A549 (cell line): ENCODE results near the gene INTS6L. TPM values are rescaled to one million over a fixed set of nuclear protein-coding genes. Genes with fewer than 3 reads are reported as not detected.

Experiments
- ATAC-seq, 2 experiments: fragments of 200-7000 bp in 1 of 2; fragments of >200 bp in 1 of 2; cut with Nextera tagmentation in 1 of 2; cut with Tn5 transposase in 1 of 2; 3 replicates each; pipeline versions ENCODE4 v1.8.0 to v1.9.1; 2018 to 2020; ENCODE audit warnings: mild to moderate bottlenecking in 1 of 2, moderate library complexity in 1 of 2
- CTCF ChIA-PET: fragments of 300-600 bp; sonication (Branson Sonifier 250); formaldehyde crosslinking; extraction: SDS; loops from one replicate; lab custom pipeline; 2021; ENCODE audit warnings: antibody characterized with exemption, inconsistent platforms; lab: Yijun Ruan, JAX
- POLR2A ChIA-PET: fragments of 350-600 bp; formaldehyde crosslinking; extraction: SDS; loops from one replicate; lab custom pipeline; 2021; ENCODE audit warnings: antibody characterized with exemption, inconsistent platforms; lab: Yijun Ruan, JAX
- DNase-seq, 2 experiments: peaks; one replicate each; pipeline versions ENCODE4 v3.0.0 to v3.0.0-alpha.2; 2011 to 2016; ENCODE audit warnings: low read depth in 1 of 2, low spot score in 1 of 2
- FAIRE-seq: peaks from 2 replicates; lab custom pipeline; 2011; peaks lifted over from hg19 to GRCh38; lab: Jason Lieb, UNC
- H3K27ac ChIP-seq, 2 experiments: fragments of >200 bp; sonication (Bioruptor Twin); formaldehyde crosslinking; 3 replicates each; pipeline ENCODE4 v1.5.1; 2016 to 2017
- H3K4me1 ChIP-seq: fragments of >200 bp; sonication (Bioruptor Twin); formaldehyde crosslinking; 3 replicates; pipeline ENCODE4 v1.6.1; 2016
- H3K4me2 ChIP-seq: fragments of >200 bp; sonication (Bioruptor Twin); formaldehyde crosslinking; 3 replicates; pipeline ENCODE4 v1.6.1; 2016
- H3K4me3 ChIP-seq: fragments of >200 bp; sonication (Bioruptor Twin); formaldehyde crosslinking; 3 replicates; pipeline ENCODE4 v1.5.1; 2016
- H3K9me3 ChIP-seq: fragments of >200 bp; sonication (Bioruptor Twin); formaldehyde crosslinking; 3 replicates; pipeline ENCODE4 v1.6.1; 2016
- BHLHE40 ChIP-seq: IDR thresholded peaks from 2 replicates; pipeline ENCODE4 v1.6.1; 2012; ENCODE audit warnings: low read depth, low read length, inconsistent platforms
- CBX8 ChIP-seq: fragments of 200-600 bp; sonication (generic); IDR thresholded peaks from 2 replicates; pipeline ENCODE4 v1.6.1; 2016
- CHD4 ChIP-seq: fragments of 200-600 bp; sonication (generic); IDR thresholded peaks from 2 replicates; pipeline ENCODE4 v1.6.1; 2016; ENCODE audit warnings: antibody characterized with exemption, mild to moderate bottlenecking, borderline replicate concordance
- EHMT2 ChIP-seq: fragments of 200-600 bp; sonication (generic); IDR thresholded peaks from 2 replicates; pipeline ENCODE4 v1.6.1; 2016; ENCODE audit warnings: antibody characterized with exemption, low read depth, mild to moderate bottlenecking, moderate library complexity
- FOSL2 ChIP-seq, 2 experiments: fragments of 450-650 bp in 1 of 2; fragments of >200 bp in 1 of 2; sonication (Bioruptor Twin) in 1 of 2; formaldehyde crosslinking; IDR thresholded peaks; 2 replicates each; pipeline versions ENCODE4 v1.5.0 to v1.6.1; 2016 to 2020; ENCODE audit warnings: mild to moderate bottlenecking in 1 of 2, moderate library complexity in 1 of 2
- GATA3 ChIP-seq: IDR thresholded peaks from 2 replicates; pipeline ENCODE4 v1.6.1; 2012; ENCODE audit warnings: borderline replicate concordance
- HEYL ChIP-seq: fragments of 250-450 bp; sonication (Bioruptor Pico); IDR thresholded peaks from 2 replicates; pipeline ENCODE4 v1.8.0; 2021; ENCODE audit warnings: mild to moderate bottlenecking, moderate library complexity
- HOXA7 ChIP-seq: fragments of 250-450 bp; sonication (Bioruptor Pico); IDR thresholded peaks from 2 replicates; pipeline ENCODE4 v1.5.0; 2020; ENCODE audit warnings: mild to moderate bottlenecking, moderate library complexity
- MAFK ChIP-seq: fragments of 450-650 bp; IDR thresholded peaks from 2 replicates; pipeline ENCODE4 v1.6.1; 2014; ENCODE audit not compliant: partially characterized antibody
- NFE2L2 ChIP-seq: fragments of 150-350 bp; conservative IDR thresholded peaks from 2 replicates; pipeline ENCODE4 v1.6.1; 2014; ENCODE audit warnings: low read length
- PHF8 ChIP-seq: fragments of 200-600 bp; sonication (generic); IDR thresholded peaks from 2 replicates; pipeline ENCODE4 v1.6.1; 2016; ENCODE audit warnings: low read depth, mild to moderate bottlenecking, antibody characterized with exemption, moderate library complexity, borderline replicate concordance
- RAD21 ChIP-seq, 2 experiments: fragments of >200 bp in 1 of 2; sonication (Bioruptor Twin) in 1 of 2; formaldehyde crosslinking in 1 of 2; IDR thresholded peaks in 1 of 2; conservative IDR thresholded peaks in 1 of 2; 2 replicates in 1 of 2; 3 replicates in 1 of 2; pipeline ENCODE4 v1.6.1; 2012 to 2018; ENCODE audit warnings: inconsistent platforms in 1 of 2
- RARB ChIP-seq: fragments of 250-450 bp; sonication (Bioruptor Pico); IDR thresholded peaks from 2 replicates; pipeline ENCODE4 v1.8.0; 2021; ENCODE audit warnings: mild to moderate bottlenecking, moderate library complexity
- TP53 ChIP-seq: fragments of 250-450 bp; sonication (Bioruptor Pico); IDR thresholded peaks from 2 replicates; pipeline ENCODE4 v1.5.0; 2021; ENCODE audit warnings: mild to moderate bottlenecking, moderate library complexity
- WGBS: methylation state at CpG from one replicate; pipeline ENCODE4 v1.1.6; 2017; ENCODE audit errors: missing lambda C conversion rate; 5-methylcytosine and 5-hydroxymethylcytosine counted together
- polyA plus RNA-seq, 4 experiments: library from polyadenylated mRNA; depleted of rRNA in 3 of 4; stranded (reverse); fragments of >200 nt; fragmentation: RNase III in 1 of 4; extraction: RNeasy Plus Mini Kit Qiagen cat#74134 plus additional on column Dnase treatment in 1 of 4; gene quantifications; 2 replicates in 3 of 4; 3 replicates in 1 of 4; pipeline ENCODE4 v1.2.3, GENCODE V29; 2011 to 2017
- TF ChIP-seq, protein P1 (sequence below): fragments of 200-600 bp; sonication (generic); IDR thresholded peaks from 2 replicates; pipeline ENCODE4 v1.6.1; 2016; ENCODE audit warnings: antibody characterized with exemption, mild to moderate bottlenecking, moderate library complexity
- TF ChIP-seq, protein P2 (sequence below): fragments of 150-350 bp; IDR thresholded peaks from 2 replicates; pipeline ENCODE4 v1.6.1; 2014; ENCODE audit warnings: low read depth, mild to moderate bottlenecking, low read length
- TF ChIP-seq, protein P3 (sequence below): IDR thresholded peaks from 2 replicates; pipeline ENCODE4 v1.6.1; 2012

The INTS6L gene
- polyA plus RNA-seq, 2 of the 4 experiments (the other 2 are of a cell fraction), result 0.19 to 0.40 TPM

DNA sequence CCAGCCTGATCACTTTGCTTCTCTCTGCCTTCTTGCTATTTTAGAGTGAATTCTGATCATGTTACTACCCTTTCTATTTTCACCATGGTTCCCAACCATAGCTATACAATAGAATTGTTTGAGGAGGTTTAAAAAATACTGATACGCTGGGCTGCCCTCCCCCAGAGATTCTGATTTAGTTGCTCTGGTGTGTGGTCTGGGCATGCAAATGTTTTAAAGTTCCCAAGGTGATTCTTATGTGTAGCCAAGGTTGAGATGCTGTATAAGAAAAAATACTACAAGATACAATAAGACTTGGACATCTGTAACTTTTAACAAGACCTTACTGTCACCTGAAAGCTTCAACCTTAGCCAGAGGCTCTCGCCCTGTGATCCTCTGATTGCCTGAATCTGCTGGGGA lies 22.2 kb upstream of the INTS6L start:
- no peak for TF ChIP-seq EHMT2
- TF ChIP-seq GATA3, result no peak
- ATAC-seq (no peak), FAIRE-seq (no peak), DNase-seq (no peak)
- Histone ChIP-seq H3K9me3 (no peaks in the 10 kb centered on the region), H3K4me2 (no peak overlapping the region), H3K27ac (no peak overlapping the region), H3K4me3 (no peak overlapping the region), H3K4me1 (no peaks in the 10 kb centered on the region)
- WGBS, result 44% methylated on average over 2 of the region's 2 CpGs
- CTCF ChIA-PET, result no interaction called here
- POLR2A ChIA-PET, result no interaction called here

DNA sequence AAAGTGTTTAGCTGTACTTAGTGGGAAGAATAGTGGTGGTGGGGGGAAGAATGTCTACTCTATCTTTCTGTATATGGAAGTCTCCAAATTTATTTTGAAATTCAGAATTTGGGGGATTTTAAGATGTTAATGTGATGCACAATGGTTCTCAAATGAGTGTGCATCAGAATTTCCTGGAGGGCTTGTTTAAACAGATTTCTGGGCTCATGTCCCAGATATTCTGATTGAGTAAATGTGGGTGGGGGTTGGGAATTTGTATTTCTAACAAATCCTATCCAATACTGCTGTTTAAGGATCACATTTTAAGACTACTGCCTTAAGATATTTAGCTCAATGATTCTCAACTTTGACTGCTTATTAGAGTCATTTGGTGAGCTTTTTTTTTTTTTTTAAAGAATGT lies 15.1 kb upstream of the INTS6L start:
- H3K4me1 ChIP-seq, result no peaks in the 10 kb centered on the region
- H3K4me3 ChIP-seq, result no peak overlapping the region
- POLR2A ChIA-PET, result no interaction called here
- H3K9me3 ChIP-seq, result no peaks in the 10 kb centered on the region
- CTCF ChIA-PET, result no interaction called here
- TF ChIP-seq CBX8 (no peak), PHF8 (no peak), HOXA7 (CRISPR knock-in tag) (no peak), BHLHE40 (no peak), RAD21 (conservative IDR thresholded peaks at IDR 0.05 in 1 of 2, IDR thresholded peaks at IDR 0.05 in 1 of 2) (no peak), FOSL2 (IDR thresholded peaks at IDR 0.05) (no peak), FOSL2 (CRISPR knock-in tag; IDR thresholded peaks at IDR 0.05) (no peak)
- TF ChIP-seq, protein P1, sequence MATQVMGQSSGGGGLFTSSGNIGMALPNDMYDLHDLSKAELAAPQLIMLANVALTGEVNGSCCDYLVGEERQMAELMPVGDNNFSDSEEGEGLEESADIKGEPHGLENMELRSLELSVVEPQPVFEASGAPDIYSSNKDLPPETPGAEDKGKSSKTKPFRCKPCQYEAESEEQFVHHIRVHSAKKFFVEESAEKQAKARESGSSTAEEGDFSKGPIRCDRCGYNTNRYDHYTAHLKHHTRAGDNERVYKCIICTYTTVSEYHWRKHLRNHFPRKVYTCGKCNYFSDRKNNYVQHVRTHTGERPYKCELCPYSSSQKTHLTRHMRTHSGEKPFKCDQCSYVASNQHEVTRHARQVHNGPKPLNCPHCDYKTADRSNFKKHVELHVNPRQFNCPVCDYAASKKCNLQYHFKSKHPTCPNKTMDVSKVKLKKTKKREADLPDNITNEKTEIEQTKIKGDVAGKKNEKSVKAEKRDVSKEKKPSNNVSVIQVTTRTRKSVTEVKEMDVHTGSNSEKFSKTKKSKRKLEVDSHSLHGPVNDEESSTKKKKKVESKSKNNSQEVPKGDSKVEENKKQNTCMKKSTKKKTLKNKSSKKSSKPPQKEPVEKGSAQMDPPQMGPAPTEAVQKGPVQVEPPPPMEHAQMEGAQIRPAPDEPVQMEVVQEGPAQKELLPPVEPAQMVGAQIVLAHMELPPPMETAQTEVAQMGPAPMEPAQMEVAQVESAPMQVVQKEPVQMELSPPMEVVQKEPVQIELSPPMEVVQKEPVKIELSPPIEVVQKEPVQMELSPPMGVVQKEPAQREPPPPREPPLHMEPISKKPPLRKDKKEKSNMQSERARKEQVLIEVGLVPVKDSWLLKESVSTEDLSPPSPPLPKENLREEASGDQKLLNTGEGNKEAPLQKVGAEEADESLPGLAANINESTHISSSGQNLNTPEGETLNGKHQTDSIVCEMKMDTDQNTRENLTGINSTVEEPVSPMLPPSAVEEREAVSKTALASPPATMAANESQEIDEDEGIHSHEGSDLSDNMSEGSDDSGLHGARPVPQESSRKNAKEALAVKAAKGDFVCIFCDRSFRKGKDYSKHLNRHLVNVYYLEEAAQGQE, result no peak
- TF ChIP-seq, protein P2, sequence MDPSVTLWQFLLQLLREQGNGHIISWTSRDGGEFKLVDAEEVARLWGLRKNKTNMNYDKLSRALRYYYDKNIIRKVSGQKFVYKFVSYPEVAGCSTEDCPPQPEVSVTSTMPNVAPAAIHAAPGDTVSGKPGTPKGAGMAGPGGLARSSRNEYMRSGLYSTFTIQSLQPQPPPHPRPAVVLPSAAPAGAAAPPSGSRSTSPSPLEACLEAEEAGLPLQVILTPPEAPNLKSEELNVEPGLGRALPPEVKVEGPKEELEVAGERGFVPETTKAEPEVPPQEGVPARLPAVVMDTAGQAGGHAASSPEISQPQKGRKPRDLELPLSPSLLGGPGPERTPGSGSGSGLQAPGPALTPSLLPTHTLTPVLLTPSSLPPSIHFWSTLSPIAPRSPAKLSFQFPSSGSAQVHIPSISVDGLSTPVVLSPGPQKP, result no peak
- no peak for DNase-seq
- no peak overlapping the region for H3K27ac ChIP-seq
- H3K4me2 ChIP-seq, result no peak overlapping the region
- no peak for FAIRE-seq
- ATAC-seq, result no peak

DNA sequence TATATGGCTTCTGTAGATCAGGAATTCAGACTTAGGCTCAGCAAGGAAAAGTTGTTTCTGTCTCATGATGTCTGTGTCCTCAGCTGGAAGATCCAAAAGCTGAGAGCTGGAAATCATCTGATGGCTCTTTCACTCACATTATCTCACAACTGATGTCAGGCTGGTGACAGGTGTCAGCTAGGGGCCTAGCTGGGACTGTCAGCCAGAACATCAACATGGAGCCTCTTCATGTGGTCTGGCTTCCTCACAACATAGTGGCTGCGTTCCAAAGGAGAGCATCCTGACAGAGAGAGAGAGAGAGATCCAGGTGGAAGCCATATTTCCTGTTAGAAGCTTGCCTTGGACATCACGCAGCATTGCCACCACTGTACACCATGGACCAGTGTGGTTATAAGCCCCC lies 10.6 kb upstream of the INTS6L start:
- ChIA-PET POLR2A (no interaction called here), CTCF (no interaction called here)
- Histone ChIP-seq H3K4me2 (no peak overlapping the region), H3K27ac (no peak overlapping the region), H3K4me1 (no peaks in the 10 kb centered on the region), H3K4me3 (no peak overlapping the region), H3K9me3 (no peaks in the 10 kb centered on the region)
- FAIRE-seq (peak; percentile 7), ATAC-seq (no peak), DNase-seq (no peak)
- no peak for TF ChIP-seq MAFK
- TF ChIP-seq, protein P3, sequence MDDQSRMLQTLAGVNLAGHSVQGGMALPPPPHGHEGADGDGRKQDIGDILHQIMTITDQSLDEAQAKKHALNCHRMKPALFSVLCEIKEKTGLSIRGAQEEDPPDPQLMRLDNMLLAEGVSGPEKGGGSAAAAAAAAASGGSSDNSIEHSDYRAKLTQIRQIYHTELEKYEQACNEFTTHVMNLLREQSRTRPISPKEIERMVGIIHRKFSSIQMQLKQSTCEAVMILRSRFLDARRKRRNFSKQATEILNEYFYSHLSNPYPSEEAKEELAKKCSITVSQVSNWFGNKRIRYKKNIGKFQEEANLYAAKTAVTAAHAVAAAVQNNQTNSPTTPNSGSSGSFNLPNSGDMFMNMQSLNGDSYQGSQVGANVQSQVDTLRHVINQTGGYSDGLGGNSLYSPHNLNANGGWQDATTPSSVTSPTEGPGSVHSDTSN, result no peak
- no peak for TF ChIP-seq RARB (CRISPR knock-in tag)
- TF ChIP-seq NFE2L2, result no peak
- TF ChIP-seq HEYL (CRISPR knock-in tag), result no peak
- TF ChIP-seq, protein P1, result no peak
- no peak for TF ChIP-seq TP53 (CRISPR knock-in tag)
- no peak for TF ChIP-seq CHD4
- WGBS, result 44% methylated on average over 2 of the region's 2 CpGs
